ENCODE data around the gene GPR37L1.

The GPR37L1 gene

GRCh38 chr1:202122639-202123335 lies at the start of gene GPR37L1:
Gene GPR37L1 (plus strand): TSS chr1:202122917. CDS start chr1:202122964, 47 bp downstream.
- DNase-seq (ENCODE audit: low read depth in 2 of 2), result no peak

GRCh38 chr1:202073206-202073605 lies 49.5 kb upstream of the GPR37L1 start:
- DNase-seq (ENCODE audit: low read depth in 2 of 2), result no peak

- no peak for DNase-seq (ENCODE audit: low read depth in 2 of 2)
Measured at GRCh38 chr1:202074985-202075384, 47.7 kb upstream of the GPR37L1 start.

GRCh38 chr1:202075389-202075788 lies 47.3 kb upstream of the GPR37L1 start:
- no peak for DNase-seq (ENCODE audit: low read depth in 2 of 2)

GRCh38 chr1:202076050-202076511 lies 46.6 kb upstream of the GPR37L1 start:
- no peak for DNase-seq (ENCODE audit: low read depth in 2 of 2)

- DNase-seq (ENCODE audit: low read depth in 2 of 2), result no peak
Measured at GRCh38 chr1:202078241-202078640, 44.5 kb upstream of the GPR37L1 start.

GRCh38 chr1:202081992-202082391 lies 40.7 kb upstream of the GPR37L1 start:
- no peak for DNase-seq (ENCODE audit: low read depth in 2 of 2)

- DNase-seq (ENCODE audit: low read depth in 2 of 2), result no peak
Measured at GRCh38 chr1:202084791-202085681, 37.7 kb upstream of the GPR37L1 start.

- no peak for DNase-seq (ENCODE audit: low read depth in 2 of 2)
Measured at GRCh38 chr1:202085682-202086373, 36.9 kb upstream of the GPR37L1 start.

GRCh38 chr1:202086579-202087350 lies 36.0 kb upstream of the GPR37L1 start:
- no peak for DNase-seq (ENCODE audit: low read depth in 2 of 2)

- no peak for DNase-seq (ENCODE audit: low read depth in 2 of 2)
Measured at GRCh38 chr1:202088206-202088605, 34.5 kb upstream of the GPR37L1 start.

GRCh38 chr1:202090994-202091393 lies 31.7 kb upstream of the GPR37L1 start:
- DNase-seq (ENCODE audit: low read depth in 2 of 2), result no peak

- no peak for DNase-seq (ENCODE audit: low read depth in 2 of 2)
Measured at GRCh38 chr1:202093858-202094257, 28.9 kb upstream of the GPR37L1 start.

- DNase-seq (ENCODE audit: low read depth in 2 of 2), result no peak
Measured at GRCh38 chr1:202101184-202101583, 21.5 kb upstream of the GPR37L1 start.

GRCh38 chr1:202104073-202104472 lies 18.6 kb upstream of the GPR37L1 start:
- no peak for DNase-seq (ENCODE audit: low read depth in 2 of 2)

- DNase-seq (ENCODE audit: low read depth in 2 of 2), result no peak
Measured at GRCh38 chr1:202105571-202106339, 17.0 kb upstream of the GPR37L1 start.

GRCh38 chr1:202106340-202107254 lies 16.1 kb upstream of the GPR37L1 start:
- DNase-seq (ENCODE audit: low read depth in 2 of 2), result no peak

- DNase-seq (ENCODE audit: low read depth in 2 of 2), result no peak
Measured at GRCh38 chr1:202107321-202107761, 15.4 kb upstream of the GPR37L1 start.

Data from stimulated activated CD8-positive, alpha-beta memory T cell treated with anti-CD3 and anti-CD28 coated beads, Interleukin-7, amount 100 ng/mL, for 4 hours (primary cell).